ENCODE data around the gene HCN1.

Gene HCN1

GRCh38 chr5:45578270-45578669 is 117.9 kb downstream of the HCN1 start:
- H3K36me3 ChIP-seq: no peaks in the 10 kb centered on the region
- TF ChIP-seq, protein P1, sequence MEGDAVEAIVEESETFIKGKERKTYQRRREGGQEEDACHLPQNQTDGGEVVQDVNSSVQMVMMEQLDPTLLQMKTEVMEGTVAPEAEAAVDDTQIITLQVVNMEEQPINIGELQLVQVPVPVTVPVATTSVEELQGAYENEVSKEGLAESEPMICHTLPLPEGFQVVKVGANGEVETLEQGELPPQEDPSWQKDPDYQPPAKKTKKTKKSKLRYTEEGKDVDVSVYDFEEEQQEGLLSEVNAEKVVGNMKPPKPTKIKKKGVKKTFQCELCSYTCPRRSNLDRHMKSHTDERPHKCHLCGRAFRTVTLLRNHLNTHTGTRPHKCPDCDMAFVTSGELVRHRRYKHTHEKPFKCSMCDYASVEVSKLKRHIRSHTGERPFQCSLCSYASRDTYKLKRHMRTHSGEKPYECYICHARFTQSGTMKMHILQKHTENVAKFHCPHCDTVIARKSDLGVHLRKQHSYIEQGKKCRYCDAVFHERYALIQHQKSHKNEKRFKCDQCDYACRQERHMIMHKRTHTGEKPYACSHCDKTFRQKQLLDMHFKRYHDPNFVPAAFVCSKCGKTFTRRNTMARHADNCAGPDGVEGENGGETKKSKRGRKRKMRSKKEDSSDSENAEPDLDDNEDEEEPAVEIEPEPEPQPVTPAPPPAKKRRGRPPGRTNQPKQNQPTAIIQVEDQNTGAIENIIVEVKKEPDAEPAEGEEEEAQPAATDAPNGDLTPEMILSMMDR (IDR thresholded peaks at IDR 0.05): no peak
- H3K9me3 ChIP-seq: no peaks in the 10 kb centered on the region
- no peaks in the 10 kb centered on the region for H3K4me1 ChIP-seq (ENCODE audit: control insufficient read depth in 1 of 2, insufficient read depth in 1 of 2, low read depth in 1 of 2, low read length in 1 of 2)
- H3K27me3 ChIP-seq: no peaks in the 10 kb centered on the region
- no peak overlapping the region for H3K27ac ChIP-seq
- H3K4me3 ChIP-seq (ENCODE audit: low read depth in 1 of 2, low read length in 1 of 2): no peak overlapping the region

- H3K36me3 ChIP-seq: no peaks in the 10 kb centered on the region
- H3K4me1 ChIP-seq (ENCODE audit: control insufficient read depth in 1 of 2, insufficient read depth in 1 of 2, low read depth in 1 of 2, low read length in 1 of 2): no peaks in the 10 kb centered on the region
- H3K9me3 ChIP-seq: no peaks in the 10 kb centered on the region
- H3K27me3 ChIP-seq: no peaks in the 10 kb centered on the region
- H3K27ac ChIP-seq: no peak overlapping the region
- H3K4me3 ChIP-seq (ENCODE audit: low read depth in 1 of 2, low read length in 1 of 2): no peak overlapping the region
- TF ChIP-seq, protein P1 (IDR thresholded peaks at IDR 0.05): no peak
Observed at GRCh38 chr5:45568813-45569212, 127.4 kb downstream of the HCN1 start.

DNA sequence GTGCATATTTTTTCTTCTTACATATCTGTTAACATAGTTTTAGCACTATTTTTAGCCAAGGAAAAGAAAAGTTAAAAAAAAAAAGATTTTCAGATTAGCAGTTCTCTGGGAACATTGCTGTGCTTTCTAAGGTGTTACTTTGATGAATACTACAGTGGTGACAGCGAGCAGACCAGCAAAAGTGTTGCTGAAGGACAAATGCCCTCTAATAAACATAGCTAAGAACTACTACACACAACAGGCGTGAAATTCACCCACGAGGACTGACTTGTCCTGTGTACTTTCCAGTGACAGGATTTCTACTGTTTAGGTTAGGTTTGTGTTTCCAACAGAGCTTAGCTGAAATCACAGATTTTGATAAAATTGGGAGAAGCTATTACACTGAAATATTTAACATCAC is 153.8 kb downstream of the HCN1 start:
- Histone ChIP-seq H3K36me3 (no peaks in the 10 kb centered on the region), H3K27me3 (no peaks in the 10 kb centered on the region), H3K9me3 (no peaks in the 10 kb centered on the region), H3K27ac (no peak overlapping the region), H3K4me1 (ENCODE audit: control insufficient read depth in 1 of 2, insufficient read depth in 1 of 2, low read depth in 1 of 2, low read length in 1 of 2) (no peaks in the 10 kb centered on the region), H3K4me3 (ENCODE audit: low read depth in 1 of 2, low read length in 1 of 2) (no peak overlapping the region)
- TF ChIP-seq, protein P1 (IDR thresholded peaks at IDR 0.05): no peak

DNA sequence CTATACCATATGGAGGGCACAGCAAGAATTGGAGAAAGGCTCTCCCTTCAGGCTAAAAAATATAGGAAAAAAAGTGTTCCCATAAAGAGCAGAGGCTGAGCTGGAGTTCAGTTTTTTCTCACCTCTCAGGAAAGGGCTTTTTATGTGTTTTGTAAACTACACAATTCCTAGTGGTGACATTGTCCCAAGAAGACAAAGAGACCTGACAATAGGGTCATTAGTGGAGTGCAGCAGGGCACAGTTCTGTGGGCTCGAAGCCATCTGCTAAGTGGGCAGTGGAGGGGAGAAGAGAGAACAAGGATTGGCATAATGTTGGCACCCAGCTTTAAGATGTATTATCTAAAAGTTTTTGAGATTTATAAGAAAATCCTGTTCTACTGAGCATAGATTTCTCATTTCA is 162.5 kb downstream of the HCN1 start:
- no peaks in the 10 kb centered on the region for H3K4me1 ChIP-seq (ENCODE audit: control insufficient read depth in 1 of 2, insufficient read depth in 1 of 2, low read depth in 1 of 2, low read length in 1 of 2)
- TF ChIP-seq, protein P1 (IDR thresholded peaks at IDR 0.05): no peak

GRCh38 chr5:45532826-45533624 is 163.2 kb downstream of the HCN1 start:
- TF ChIP-seq, protein P1 (IDR thresholded peaks at IDR 0.05): no peak
- H3K27ac ChIP-seq: no peak overlapping the region
- H3K27me3 ChIP-seq: no peaks in the 10 kb centered on the region
- H3K36me3 ChIP-seq: no peaks in the 10 kb centered on the region
- no peaks in the 10 kb centered on the region for H3K4me1 ChIP-seq (ENCODE audit: control insufficient read depth in 1 of 2, insufficient read depth in 1 of 2, low read depth in 1 of 2, low read length in 1 of 2)
- no peak overlapping the region for H3K4me3 ChIP-seq (ENCODE audit: low read depth in 1 of 2, low read length in 1 of 2)
- H3K9me3 ChIP-seq: no peaks in the 10 kb centered on the region

More for the DNA sequence above, 162.5 kb downstream of the HCN1 start:
- no peak overlapping the region for H3K27ac ChIP-seq
- no peak overlapping the region for H3K4me3 ChIP-seq (ENCODE audit: low read depth in 1 of 2, low read length in 1 of 2)
- H3K36me3 ChIP-seq: no peaks in the 10 kb centered on the region
- no peaks in the 10 kb centered on the region for H3K27me3 ChIP-seq
- no peaks in the 10 kb centered on the region for H3K9me3 ChIP-seq
